Activated CD8-positive, alpha-beta memory T cell treated with anti-CD3 and anti-CD28 coated beads, Interleukin-2, amount 50 U/mL, for 48 hours (primary cell): ENCODE measurements around the gene FANCI.
"Not testable (repeated sequence)": the region's sequence is repeated elsewhere in the genome, so short reads cannot be mapped to it uniquely, and the experiment has no call there.

Experiments
- DNase-seq: peaks from one replicate; pipeline ENCODE4 v3.0.0-alpha.2; 2020

FANCI gene

GRCh38 chr15:89226359-89227221, 17.2 kb upstream of the FANCI start:
- DNase-seq = peak; percentile 26

- DNase-seq = no peak
These were observed 16.4 kb upstream of the FANCI start for GRCh38 chr15:89227425-89227824.

- no peak for DNase-seq
These were observed 13.5 kb upstream of the FANCI start for GRCh38 chr15:89230277-89230676.

GRCh38 chr15:89231832-89232231, 11.9 kb upstream of the FANCI start:
- no peak for DNase-seq

GRCh38 chr15:89239883-89240810, 3.6 kb upstream of the FANCI start:
- not testable (repeated sequence) for DNase-seq

GRCh38 chr15:89243046-89243690, 611 bp upstream of the FANCI start:
- DNase-seq = no peak

GRCh38 chr15:89244574-89244903, 760 bp downstream of the FANCI start:
- DNase-seq = no peak

GRCh38 chr15:89247446-89247845, 3.7 kb downstream of the FANCI start:
- DNase-seq = no peak

- no peak for DNase-seq
These were observed 4.8 kb downstream of the FANCI start for GRCh38 chr15:89248584-89248983.

GRCh38 chr15:89250142-89250541, 6.4 kb downstream of the FANCI start:
- DNase-seq = not testable (repeated sequence)

- DNase-seq = not testable (repeated sequence)
These were observed 33.5 kb downstream of the FANCI start for GRCh38 chr15:89277281-89277680.

- DNase-seq = no peak
These were observed 34.5 kb downstream of the FANCI start for GRCh38 chr15:89278307-89278706.

GRCh38 chr15:89282631-89283030, 38.9 kb downstream of the FANCI start:
- no peak for DNase-seq

GRCh38 chr15:89283201-89283600, 39.4 kb downstream of the FANCI start:
- no peak for DNase-seq

- no peak for DNase-seq
These were observed 48.2 kb downstream of the FANCI start for GRCh38 chr15:89291934-89292438.

- no peak for DNase-seq
These were observed 49.2 kb downstream of the FANCI start for GRCh38 chr15:89293012-89293411.

GRCh38 chr15:89299896-89300295, 56.1 kb downstream of the FANCI start:
- no peak for DNase-seq

- DNase-seq = no peak
These were observed 57.7 kb downstream of the FANCI start for GRCh38 chr15:89301304-89302089.

GRCh38 chr15:89303986-89304385, 60.2 kb downstream of the FANCI start:
- DNase-seq = no peak

GRCh38 chr15:89305395-89305794, 61.6 kb downstream of the FANCI start:
- DNase-seq = no peak

- DNase-seq = no peak
These were observed 63.3 kb downstream of the FANCI start for GRCh38 chr15:89307046-89307587.

GRCh38 chr15:89307791-89308190, 64.0 kb downstream of the FANCI start:
- DNase-seq = no peak
